AG04449 (cell line): ENCODE results near the gene TXNL4A.

Source experiments
- CTCF ChIA-PET: fragments of 350-600 bp; formaldehyde crosslinking; extraction: SDS; loops from one replicate; lab custom pipeline; 2021; ENCODE audit warnings: antibody characterized with exemption; lab: Yijun Ruan, JAX
- POLR2A ChIA-PET: fragments of 400-600, 350-600 bp; formaldehyde crosslinking; extraction: SDS; loops from one replicate; lab custom pipeline; 2020; ENCODE audit warnings: antibody characterized with exemption, inconsistent platforms; lab: Yijun Ruan, JAX
- DNase-seq: peaks from one replicate; pipeline ENCODE4 v3.0.0-alpha.2; 2010; ENCODE audit warnings: low read depth, low spot score
- H3K4me3 ChIP-seq: 2 replicates; pipeline ENCODE4 v1.5.1; 2011; ENCODE audit warnings: low read depth, mild to moderate bottlenecking, control low read depth, low read length
- TF ChIP-seq, protein P1 (sequence below): IDR thresholded peaks from one replicate; pipeline ENCODE4 v1.5.1; 2011; ENCODE audit warnings: mild to moderate bottlenecking, moderate library complexity, low read length, control low read depth, inconsistent platforms; ENCODE audit not compliant: insufficient read depth; ENCODE audit errors: missing control alignments

The TXNL4A gene

DNA sequence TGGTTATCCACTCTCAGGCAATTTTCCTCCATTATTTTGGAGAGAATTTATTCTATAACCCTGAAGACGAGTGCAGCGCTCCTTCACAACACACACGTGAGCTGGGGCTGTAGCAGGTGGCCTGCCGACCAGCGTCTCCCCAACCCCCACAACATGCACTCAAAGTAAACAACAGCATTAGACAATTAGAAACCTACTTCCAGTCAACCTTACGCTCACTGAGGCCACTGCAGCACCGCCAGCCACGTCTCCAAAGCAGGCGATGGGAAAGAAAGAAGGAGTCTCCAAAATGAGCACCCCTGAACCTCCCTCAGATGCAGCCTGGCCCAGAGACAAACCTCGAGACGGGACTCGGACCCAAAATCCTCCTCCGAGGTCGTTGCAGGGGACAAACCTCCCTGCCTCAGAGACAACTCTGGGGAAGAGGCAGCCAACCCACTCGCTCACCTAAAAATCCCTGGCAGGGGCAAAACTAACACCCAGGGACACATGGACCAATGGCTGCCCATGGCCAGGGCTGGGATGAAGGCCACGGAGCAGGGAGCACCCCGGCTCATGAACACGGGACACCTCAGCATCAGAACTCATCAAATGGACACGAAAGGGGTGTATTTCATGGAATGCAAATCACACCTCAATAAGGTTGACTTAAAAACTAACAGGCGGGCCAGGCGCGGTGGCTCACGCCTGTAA lies 39.5 kb downstream of the TXNL4A start:
- ChIA-PET POLR2A (no interaction called here), CTCF (no interaction called here)
- TF ChIP-seq, protein P1, sequence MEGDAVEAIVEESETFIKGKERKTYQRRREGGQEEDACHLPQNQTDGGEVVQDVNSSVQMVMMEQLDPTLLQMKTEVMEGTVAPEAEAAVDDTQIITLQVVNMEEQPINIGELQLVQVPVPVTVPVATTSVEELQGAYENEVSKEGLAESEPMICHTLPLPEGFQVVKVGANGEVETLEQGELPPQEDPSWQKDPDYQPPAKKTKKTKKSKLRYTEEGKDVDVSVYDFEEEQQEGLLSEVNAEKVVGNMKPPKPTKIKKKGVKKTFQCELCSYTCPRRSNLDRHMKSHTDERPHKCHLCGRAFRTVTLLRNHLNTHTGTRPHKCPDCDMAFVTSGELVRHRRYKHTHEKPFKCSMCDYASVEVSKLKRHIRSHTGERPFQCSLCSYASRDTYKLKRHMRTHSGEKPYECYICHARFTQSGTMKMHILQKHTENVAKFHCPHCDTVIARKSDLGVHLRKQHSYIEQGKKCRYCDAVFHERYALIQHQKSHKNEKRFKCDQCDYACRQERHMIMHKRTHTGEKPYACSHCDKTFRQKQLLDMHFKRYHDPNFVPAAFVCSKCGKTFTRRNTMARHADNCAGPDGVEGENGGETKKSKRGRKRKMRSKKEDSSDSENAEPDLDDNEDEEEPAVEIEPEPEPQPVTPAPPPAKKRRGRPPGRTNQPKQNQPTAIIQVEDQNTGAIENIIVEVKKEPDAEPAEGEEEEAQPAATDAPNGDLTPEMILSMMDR = no peak
- no peak overlapping the region for H3K4me3 ChIP-seq
- DNase-seq = no peak

GRCh38 chr18:79947881-79948610 lies 40.3 kb downstream of the TXNL4A start:
- TF ChIP-seq, protein P1 = no peak
- CTCF ChIA-PET = no interaction called here
- no peak overlapping the region for H3K4me3 ChIP-seq
- POLR2A ChIA-PET = no interaction called here
- no peak for DNase-seq

GRCh38 chr18:79947054-79947755 lies 41.2 kb downstream of the TXNL4A start:
- CTCF ChIA-PET = no interaction called here
- H3K4me3 ChIP-seq = no peak overlapping the region
- POLR2A ChIA-PET = no interaction called here
- DNase-seq = no peak
- TF ChIP-seq, protein P1 = no peak

DNA sequence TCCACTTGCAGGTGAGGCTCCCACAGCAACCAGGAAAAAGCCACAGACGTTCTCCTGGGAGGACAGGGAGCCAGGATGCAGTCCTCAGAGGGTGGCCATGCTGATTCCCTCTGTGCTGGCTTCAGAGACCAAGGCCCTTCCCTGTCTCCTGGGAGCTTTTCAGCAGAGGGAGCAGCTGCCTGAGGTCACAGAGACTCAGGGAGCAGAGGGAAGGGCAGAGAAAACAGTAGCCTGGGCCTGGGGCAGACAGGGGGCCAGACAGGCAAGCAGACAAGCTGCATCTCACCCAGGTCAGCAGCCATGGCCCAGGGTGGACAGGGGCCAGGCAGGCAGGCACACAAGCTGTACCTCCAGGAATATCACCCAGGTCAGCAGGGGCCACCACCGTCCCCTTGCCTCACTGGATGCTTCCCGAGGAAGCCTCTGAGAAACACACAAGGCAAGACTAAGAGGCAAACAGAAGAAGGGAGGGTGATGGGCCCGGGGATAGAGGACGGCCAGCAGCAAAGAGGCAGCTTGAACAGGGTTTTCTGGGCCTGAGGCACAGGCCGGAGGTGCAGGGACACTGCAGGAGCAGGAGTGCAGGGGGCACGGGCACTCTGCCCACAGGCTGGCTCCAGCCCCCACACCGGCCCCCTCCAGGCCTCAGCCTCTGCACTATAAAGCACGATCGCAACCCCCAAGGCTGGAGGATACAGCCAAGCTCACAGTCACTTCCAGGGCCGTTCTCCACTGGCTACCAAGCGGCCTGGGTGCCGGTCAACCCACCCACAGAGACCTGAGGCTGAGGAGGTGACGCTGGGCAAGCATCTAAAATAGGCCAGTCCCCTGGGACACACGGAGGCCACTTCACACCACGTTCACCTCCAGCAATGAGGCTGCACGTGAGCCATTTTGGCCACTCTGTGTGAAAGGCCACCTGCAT lies 43.0 kb downstream of the TXNL4A start:
- H3K4me3 ChIP-seq = no peak overlapping the region
- CTCF ChIA-PET = interaction anchor here (0.9 kb wide), 1 partner anchor 261 kb away, joined by 4 read pairs; no protein-coding TSS in a partner anchor
- DNase-seq = no peak
- POLR2A ChIA-PET = no interaction called here
- TF ChIP-seq, protein P1 = no peak

- no peak for DNase-seq
- TF ChIP-seq, protein P1 = no peak
- POLR2A ChIA-PET = no interaction called here
- no peak overlapping the region for H3K4me3 ChIP-seq
- CTCF ChIA-PET = no interaction called here
Observed at GRCh38 chr18:79944746-79945117, 43.6 kb downstream of the TXNL4A start.
